ENCODE results near the gene METTL1.

GRCh38 chr12:57754411-57755193 is 17.3 kb downstream of the METTL1 start, which contains the start of gene MARCHF9:
- TF ChIP-seq POLR2A (IDR thresholded peaks at IDR 0.05; ENCODE audit: low read depth, low read length) (no peak), POLR2AphosphoS5 (IDR thresholded peaks at IDR 0.05; ENCODE audit: low read depth, low read length) (no peak), TAF1 (IDR thresholded peaks at IDR 0.05; ENCODE audit: low read depth, low read length) (no peak), SPI1 (IDR thresholded peaks at IDR 0.05; ENCODE audit: low read depth, low read length) (no peak), PAX5 (IDR thresholded peaks at IDR 0.05; ENCODE audit: insufficient read depth, low read length, severe bottlenecking) (no peak)
